Measurements from ENCODE around the gene ZBED1.
"Not testable (repeated sequence)": the region's sequence is repeated elsewhere in the genome, so short reads cannot be mapped to it uniquely, and the experiment has no call there.

Gene ZBED1

DNA sequence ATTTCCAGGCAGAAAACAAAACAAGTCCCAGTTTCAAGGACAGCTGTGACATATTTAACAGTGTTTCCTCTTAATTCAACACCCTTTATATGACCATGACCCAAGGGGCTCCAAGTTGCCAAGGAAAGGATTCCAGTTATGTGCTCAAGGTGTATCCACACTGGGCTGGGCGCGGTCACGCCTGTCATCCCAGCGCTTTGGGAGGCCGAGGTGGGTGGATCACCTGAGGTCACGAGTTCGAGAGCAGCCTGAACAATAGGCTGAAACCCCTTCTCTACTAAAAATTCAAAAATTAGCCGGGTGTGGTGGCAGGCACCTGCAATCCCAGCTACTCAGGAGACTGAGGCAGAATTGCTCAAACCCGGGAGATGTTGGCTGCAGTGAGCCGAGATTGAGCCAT lies 29.6 kb downstream of the ZBED1 start:
- not testable (repeated sequence) for DNase-seq

DNA sequence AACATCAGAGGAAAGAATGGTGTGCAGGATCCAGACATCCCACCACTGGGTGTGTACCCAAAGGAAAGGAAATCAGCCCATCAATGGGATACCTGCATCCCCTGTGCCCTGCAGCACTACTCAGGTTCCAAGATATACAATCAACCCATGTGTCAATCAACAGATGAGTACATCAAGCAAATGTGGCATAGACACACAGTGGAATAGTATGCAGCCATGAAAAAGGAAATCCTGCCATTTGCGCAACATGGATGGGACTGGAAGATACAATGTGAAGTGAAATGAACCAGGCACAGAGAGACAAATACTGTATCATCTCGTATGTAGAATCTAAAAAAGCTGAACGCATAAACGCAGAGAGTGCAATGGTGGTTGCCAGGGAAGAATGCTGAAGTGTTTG lies 30.9 kb downstream of the ZBED1 start:
- not testable (repeated sequence) for DNase-seq

DNA sequence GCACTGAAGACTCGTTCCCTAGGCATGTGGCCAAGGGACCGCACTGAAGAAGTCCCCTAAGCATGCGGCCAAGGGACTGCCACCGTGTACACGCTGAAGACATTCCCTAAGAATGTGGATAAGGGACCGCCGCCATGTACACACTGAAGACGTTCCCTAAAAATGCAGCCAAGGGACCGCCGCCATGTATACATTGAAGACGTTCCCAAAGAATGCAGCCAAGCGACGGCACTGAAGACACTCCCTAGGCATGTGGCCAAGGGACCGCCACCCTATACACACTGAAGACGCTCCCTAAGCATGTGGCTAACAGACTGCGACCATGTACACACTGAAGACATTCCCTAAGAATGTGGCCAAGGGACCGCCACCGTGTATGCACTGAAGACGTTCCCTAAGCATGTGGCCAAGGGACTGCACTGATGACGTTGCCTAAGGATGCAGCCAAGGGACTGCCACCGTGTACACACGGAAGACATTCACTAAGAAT lies 31.5 kb downstream of the ZBED1 start:
- DNase-seq, result no peak

DNA sequence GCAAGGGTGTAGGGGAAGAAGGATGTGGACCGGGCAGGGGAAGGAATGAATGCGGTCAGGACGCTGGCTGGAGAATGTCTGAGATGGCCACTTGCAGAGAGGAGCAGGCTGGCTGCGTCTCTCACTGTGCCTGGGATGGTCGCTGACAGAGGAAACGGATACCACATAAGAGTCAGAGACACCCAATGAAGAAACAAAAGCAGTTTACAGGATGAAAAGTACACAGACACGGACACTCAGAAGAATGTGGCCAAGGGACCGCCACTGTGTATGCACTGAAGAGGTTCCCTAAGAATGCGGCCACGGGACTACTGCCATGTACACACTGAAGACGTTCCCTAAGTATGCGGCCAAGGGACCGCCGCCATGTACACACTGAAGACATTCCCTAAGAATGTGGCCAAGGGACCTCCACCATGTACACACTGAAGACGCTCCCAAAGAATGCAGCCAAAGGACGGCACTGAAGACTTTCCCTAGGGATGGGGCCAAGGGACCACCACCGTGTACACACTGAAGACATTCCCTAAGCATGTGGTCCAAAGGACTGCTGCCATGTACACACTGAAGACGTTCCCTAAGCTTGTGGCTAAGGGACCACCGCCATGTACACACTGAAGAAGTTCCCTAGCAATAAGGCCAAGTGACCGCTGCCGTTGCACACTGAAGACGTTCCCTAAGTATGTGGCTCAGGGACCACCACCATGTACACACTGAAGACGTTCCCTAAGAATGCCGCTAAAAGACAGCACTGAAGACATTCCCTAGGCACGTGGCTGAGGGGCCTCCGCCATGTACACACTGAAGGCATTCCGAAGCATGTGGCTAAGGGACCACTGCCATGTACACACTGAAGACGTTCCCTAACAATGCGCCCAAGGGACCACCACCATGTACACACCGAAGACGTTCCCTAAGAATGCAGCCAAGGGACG lies 32.2 kb downstream of the ZBED1 start:
- no peak for DNase-seq

DNA sequence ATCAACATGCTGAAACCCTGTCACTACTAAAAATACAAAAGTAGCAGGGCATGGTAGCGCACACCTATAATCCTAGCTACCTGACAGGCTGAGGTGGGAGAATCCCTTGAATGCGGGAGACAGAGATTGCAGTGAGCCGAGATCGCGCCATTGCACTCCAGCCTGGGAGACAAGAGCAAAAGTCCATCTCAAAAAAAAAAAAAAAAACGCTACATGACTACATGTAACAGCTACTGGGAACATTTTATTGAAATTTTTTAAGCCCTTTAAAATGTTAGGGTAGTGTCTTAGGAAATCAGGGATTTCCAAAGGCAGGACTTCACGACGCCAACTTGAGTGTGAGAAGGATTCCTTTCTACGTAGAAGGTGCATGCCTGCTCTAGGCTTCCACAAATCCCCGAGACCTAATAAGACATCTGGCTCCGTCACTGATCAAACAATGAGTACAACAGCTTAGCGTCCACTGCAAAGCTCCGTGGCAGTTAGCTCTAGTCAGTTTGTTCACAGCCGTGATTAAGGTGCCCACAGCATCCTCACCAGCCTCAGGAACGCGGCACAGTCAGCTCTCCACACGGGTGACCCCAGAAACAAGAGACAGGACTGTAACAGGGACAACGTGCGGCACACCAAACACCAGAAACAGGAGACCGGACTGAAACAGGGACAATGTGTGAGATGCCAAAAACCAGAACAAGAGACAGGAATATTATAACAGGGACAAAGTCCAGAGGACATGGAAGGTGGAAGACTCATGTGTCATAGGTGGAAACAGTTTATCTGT lies 33.7 kb downstream of the ZBED1 start:
- DNase-seq, result no peak

DNA sequence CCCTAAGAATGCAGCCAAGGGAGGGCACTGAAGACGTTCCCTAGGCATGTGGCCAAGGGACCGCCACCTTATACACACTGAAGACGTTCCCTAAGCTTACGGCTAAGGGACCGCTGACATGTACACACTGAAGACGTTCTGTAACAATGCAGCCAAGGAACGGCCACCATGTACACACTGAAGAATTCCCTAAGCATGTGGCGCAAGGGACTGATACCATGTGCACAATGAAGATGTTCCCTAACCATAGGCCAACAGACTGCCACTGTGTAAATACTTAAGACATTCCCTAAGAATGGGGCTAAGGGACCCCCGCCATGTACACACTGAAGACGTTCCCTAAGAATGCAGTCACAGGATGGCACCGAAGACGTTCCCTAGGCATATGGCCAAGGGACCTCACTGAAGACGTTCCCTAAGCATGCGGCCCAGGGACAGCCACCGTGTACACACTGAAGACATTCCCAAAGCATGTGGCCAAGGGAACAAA lies 36.1 kb downstream of the ZBED1 start:
- DNase-seq, result no peak

DNA sequence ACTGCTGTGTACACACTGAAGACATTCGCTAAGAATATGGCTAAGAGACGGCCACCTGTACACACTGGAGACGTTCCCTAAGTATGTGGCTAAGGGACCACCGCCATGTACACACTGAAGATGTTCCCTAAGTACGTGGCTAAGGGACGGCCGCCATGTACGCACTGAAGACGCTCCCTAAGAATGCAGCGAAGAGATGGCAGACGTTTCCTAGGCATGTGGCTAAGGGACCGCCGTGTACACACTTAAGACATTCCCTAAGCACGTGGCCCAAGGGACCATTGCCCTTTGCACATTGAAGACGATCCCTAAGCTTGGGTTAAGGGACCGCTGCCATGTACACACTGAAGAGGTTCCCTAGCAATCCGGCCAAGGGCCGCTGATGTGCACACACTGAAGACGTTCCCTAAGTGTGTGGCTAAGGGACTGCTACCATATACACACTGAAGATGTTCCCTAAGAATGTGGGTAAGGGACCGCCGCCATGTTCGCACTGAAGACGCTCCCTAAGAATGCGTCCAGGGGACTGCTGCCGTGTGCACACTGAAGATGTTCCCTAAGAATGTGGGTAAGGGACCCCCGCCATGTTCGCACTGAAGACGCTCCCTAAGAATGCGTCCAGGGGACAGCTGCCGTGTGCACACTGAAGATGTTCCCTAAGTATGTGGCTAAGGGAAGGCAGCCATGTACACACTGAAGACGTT lies 36.7 kb downstream of the ZBED1 start:
- DNase-seq, result no peak

DNA sequence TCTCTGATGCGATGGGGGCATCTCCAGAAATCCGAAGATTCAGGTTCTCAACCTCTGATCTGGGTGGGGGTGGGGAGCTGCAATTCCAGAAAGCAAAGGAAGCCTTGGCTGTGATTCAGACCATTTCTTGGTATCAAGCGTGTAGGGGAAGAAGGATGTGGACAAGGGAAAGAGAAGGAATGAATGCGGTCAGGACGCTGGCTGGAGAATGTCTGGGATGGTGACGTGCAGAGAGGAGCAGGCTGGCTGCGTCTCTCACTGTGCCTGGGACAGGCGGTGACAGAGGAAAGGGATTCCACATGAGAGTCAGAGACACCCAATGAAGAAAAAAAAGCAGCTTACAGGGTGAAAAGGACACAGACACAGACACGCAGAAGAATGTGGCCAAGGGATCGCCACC lies 37.3 kb downstream of the ZBED1 start:
- not testable (repeated sequence) for DNase-seq

DNA sequence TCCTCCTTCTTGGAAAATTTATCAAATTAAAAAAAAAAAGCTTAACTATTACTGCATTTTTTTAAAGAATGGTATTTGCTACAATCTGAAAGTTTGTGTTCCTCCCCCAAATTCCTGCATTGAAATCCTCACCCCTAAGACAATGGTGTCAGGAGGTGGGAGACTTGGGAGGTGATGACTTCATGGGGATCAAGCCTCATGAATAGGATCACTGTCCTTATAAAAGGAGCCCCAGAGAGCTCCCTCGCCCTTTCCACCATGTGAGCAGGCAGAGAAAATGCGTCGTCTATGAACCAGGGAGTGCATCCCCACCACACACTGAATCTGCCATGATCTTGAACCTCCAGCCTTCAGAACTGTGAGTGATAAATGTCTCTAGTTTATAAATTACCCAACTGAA lies 38.0 kb downstream of the ZBED1 start:
- no peak for DNase-seq

DNA sequence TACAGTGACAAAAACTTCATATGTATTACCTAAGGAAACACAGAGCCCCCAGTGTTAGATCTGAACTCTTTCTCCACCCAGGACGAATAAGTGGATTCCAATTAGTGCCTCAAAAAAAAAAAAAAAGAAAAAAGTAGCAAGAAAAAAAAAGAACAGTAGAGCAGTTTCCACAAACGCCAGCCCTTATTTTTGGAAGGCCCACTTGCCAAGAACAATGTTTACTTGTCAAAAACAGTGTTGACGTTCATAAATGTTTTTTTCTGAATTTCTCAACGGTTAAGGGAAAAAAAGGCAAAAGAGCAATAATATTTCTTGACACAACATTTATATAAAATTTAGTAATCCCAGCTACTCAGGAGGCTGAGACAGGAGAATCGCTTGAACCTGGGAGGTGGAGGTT lies 38.7 kb downstream of the ZBED1 start:
- no peak for DNase-seq

DNA sequence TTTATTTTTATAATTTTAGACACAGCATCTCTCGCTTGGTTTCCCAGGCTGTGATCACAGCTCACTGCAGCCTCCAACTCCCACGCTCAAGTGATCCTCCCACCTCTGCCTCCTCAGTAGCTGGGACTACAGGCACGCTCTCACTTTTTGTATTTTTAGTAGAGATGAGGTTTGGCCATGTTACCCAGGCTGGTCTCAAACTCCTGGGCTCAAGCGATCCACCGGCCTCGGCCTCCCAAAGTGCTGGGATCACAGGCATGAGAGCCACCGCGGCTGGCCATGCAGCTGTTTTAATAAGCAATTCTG lies 39.1 kb downstream of the ZBED1 start:
- DNase-seq, result no peak

DNA sequence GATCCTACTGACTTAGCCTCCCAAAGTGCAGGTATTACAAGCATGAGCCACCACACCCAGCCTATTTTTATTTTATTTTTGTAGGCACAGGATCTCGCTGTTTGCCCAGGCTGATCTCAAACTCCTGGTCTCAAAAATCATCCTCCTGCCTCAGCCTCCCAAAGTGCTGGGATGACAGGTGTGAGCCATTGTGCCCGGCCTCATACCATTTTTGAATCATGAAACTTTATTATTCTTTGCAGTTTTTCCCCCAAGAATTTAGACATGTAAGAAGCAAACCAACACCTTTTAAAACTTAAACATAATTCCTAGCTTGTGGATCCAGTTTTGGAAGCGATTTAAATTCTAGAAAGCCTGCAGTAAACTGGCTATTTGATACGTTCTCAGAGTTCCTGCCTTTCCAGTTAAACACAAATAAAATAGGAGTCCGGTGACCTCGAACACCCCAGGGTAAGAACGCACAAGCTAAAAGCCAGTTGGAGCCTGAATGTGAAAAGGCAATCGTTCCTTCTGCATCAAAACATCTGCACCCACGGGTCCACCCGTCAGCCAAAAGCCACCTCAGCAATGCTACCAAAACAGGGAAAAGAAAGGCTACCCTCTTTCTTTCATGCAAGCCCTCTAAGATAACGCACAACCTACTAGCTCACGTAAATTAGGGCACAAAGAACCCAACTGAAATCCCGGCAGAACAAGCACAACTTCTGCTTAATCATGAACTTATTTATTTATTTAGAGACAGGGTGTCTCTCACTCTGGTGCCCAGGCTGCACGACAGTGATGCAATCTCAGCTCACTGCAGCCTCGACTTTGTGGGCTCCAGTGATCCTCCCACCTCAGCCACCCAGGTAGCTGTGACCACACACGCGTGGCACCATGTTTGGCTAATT lies 39.7 kb downstream of the ZBED1 start:
- not testable (repeated sequence) for DNase-seq

DNA sequence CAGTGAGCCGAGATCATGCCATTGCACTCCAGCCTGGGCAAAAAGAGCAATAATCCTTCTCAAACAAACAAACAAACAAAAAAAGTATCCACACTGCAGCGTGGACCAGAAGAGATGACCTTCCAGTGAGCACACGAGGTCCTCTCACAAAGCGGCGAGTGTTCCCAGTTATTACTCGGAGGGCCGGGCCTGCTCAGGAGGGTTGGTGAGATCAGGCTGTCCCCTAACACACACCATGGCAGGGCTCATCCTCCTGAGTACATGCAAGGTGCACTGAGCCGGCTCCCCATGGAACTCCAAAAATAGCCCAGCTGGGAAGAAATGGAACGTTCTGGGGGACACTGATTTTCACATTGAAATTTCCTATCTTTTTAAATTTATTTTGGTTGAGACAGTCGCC lies 40.7 kb downstream of the ZBED1 start:
- not testable (repeated sequence) for DNase-seq

DNA sequence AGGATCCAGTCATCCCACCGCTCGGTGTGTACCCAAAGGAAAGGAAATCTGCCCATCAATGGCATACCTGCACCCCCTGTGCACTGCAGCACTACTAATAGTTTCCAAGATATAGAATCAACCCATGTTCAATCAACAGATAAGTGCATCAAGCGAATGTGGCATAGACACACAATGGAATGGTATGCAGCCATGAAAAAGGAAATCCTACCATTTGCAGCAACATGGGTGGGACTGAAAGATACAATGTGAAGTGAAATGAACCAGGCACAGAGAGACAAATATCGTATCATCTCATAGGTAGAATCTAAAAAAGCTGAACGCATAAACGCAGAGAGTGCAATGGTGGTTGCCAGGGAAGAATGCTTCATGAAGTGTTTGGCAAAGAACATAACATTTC lies 42.5 kb downstream of the ZBED1 start:
- DNase-seq, result no peak

DNA sequence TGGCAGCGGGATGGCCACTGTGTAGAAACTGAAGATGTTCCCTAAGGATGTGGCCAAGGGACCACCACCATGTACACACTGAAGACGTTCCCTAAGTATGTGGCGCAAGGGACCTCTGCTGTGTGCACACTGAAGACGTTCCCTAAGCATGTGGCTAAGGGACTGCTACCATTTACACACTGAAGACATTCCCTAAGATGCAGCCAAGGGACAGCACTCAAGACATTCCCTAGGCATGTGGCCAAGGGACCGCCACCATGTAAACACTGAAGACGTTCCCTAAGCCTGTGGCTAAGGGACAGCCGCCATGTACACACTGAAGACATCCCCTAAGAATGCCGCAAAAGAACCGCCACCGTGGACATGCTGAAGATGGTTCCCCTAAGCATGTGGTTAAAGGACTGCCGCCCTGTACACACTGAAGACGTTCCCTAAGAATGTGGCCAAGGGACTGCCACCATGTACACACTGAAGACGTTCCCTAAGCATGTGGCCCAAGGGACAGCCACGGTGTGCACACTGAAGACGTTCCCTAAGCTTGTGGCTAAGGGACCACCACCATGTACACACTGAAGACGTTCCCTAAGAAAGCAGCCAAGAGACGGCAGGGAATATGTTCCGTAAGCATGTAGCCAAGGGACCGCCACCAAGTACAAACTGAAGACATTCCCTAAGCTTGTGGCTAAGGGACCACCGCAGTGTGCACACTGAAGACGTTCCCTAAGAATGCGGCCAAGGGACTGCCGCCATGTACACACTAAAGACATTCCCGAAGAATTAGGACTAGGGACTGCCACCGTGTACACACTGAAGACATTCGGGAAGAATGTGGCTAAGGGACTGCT lies 43.3 kb downstream of the ZBED1 start:
- no peak for DNase-seq

DNA sequence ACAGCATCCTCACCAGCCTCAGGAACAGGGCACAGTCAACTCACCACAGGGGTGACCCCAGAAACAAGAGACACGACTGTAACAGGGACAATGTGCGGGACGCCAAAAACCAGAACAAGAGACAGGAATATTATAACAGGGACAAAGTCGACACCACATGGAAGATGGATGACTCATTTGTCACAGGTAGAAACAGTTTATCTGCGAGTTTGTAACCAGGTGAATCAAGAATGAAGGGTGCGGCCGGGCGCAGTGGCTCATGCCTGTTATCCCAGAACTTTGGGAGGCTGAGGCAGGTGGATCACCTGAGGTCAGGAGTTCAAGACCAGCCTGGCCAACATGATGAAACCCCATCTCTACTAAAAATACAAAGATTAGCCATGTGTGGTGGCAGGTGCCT lies 44.7 kb downstream of the ZBED1 start:
- DNase-seq, result not testable (repeated sequence)

DNA sequence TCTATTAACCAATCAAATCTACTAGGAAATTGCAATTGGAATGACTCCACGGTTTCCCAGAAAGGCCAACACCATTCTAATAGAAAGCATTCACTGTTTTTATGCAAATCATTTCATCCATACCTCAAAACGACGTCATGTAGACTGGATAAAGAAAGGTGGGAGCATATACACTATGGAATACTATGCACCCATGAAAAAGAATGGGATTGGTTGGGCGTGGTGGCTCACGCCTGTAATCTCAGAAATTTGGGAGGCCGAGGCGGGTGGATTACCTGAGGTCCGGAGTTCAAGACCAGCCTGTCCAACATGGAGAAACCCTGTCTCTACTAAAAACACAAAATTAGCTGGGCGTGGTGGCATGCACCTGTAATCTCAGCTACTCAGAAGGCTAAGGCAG lies 46.2 kb downstream of the ZBED1 start:
- DNase-seq, result not testable (repeated sequence)

DNA sequence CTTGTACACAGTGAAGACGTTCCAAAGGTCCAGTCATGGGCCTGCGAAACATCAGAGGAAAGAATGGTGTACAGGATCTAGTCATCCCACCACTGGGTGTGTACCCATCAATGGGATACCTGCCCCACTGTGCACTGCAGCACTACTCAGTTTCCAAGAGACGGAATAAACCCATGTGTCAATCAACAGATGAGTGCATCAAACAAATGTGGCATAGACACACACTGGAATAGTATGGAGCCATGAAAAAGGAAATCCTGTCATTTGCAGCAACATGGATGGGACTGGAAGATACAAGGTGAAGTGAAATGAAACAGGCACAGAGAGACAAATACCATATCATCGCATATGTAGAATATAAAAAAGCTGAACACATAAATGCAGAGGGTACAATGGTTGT lies 48.0 kb downstream of the ZBED1 start:
- no peak for DNase-seq

DNA sequence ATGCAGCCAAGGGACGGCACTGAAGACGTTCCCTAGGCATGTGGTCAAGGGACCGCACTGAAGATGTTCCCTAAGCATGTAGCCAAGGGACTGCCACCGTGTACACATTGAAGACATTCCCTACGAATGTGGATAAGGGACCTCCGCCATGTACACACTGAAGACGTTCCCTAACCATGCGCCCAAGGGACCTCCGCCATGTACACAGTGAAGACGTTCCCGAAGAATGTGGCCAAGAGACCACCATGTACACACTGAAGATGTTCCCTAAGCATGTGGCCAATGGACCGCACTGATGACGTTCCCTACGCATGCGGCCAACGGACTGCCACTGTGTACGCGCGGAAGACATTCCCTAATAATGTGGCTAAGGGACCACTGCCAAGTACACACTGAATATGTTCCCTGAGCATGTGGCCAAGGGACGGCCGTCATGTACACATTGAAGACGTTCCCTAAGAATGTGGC lies 48.4 kb downstream of the ZBED1 start:
- DNase-seq, result no peak

DNA sequence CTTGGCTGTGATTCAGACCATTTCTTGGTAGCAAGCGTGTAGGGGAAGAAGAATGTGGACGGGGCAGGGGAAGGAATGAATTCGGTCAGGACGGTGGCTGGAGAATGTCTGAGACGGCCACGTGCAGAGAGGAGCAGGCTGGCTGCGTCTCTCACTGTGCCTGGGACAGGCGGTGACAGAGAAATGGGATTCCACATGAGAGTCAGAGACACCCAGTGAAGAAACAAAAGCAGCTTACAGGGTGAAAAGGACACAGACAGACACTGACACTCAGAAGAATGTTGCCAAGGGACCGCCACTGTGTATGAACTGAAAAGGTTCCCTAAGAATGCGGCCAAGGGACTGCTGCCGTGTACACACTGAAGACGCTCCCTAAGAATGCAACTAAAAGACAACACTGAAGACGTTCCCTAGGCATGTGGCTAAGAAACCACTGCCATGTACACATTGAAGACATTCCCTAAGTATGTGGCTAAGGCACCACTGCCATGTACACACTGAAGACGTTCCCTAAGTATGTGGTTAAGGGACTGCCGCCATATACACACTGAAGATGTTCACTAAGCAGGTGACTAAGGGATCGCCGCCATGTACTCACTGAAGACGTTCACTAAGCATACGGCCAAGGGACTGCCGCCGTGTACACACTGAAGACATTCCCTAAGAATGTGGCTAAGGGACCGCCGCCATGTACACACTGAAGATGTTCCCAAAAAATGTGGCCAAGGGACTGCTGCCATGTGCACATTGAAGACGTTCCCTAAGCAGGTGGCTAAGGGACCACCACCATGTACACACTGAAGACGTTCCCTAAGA lies 49.1 kb downstream of the ZBED1 start:
- DNase-seq, result no peak
